ENCODE measurements around the gene AIFM2.
A peak's percentile ranks its signal among the peaks of the same experiment; 100 is the strongest.
"Not testable (repeated sequence)": the region's sequence is repeated elsewhere in the genome, so short reads cannot be mapped to it uniquely, and the experiment has no call there.

The AIFM2 gene

GRCh38 chr10:70118196-70118595 is 14.4 kb downstream of the AIFM2 start:
- Mint-ChIP-seq H3K36me3 (no peaks in the 10 kb centered on the region), H3K4me3 (no peak overlapping the region), H3K9me3 (no peaks in the 10 kb centered on the region), H3K27me3 (no peaks in the 10 kb centered on the region), H3K4me1 (peaks cover 6% of the 10 kb centered on the region), H3K27ac (no peak overlapping the region)

- Mint-ChIP-seq H3K27me3 (no peaks in the 10 kb centered on the region), H3K4me1 (peaks cover 6% of the 10 kb centered on the region), H3K4me3 (no peak overlapping the region), H3K27ac (no peak overlapping the region), H3K9me3 (no peaks in the 10 kb centered on the region), H3K36me3 (no peaks in the 10 kb centered on the region)
Observed at GRCh38 chr10:70117646-70118045, 15.0 kb downstream of the AIFM2 start.

GRCh38 chr10:70115948-70116682 is 16.5 kb downstream of the AIFM2 start:
- no peaks in the 10 kb centered on the region for H3K27me3 Mint-ChIP-seq
- no peak overlapping the region for H3K27ac Mint-ChIP-seq
- no peaks in the 10 kb centered on the region for H3K9me3 Mint-ChIP-seq
- H3K36me3 Mint-ChIP-seq = peaks cover 2% of the 10 kb centered on the region
- no peak overlapping the region for H3K4me3 Mint-ChIP-seq
- H3K4me1 Mint-ChIP-seq = peaks cover 6% of the 10 kb centered on the region

GRCh38 chr10:70114902-70115301 is 17.7 kb downstream of the AIFM2 start:
- H3K36me3 Mint-ChIP-seq = peaks cover 2% of the 10 kb centered on the region
- H3K27me3 Mint-ChIP-seq = no peaks in the 10 kb centered on the region
- H3K4me3 Mint-ChIP-seq = no peak overlapping the region
- no peaks in the 10 kb centered on the region for H3K9me3 Mint-ChIP-seq
- H3K4me1 Mint-ChIP-seq = peaks cover 6% of the 10 kb centered on the region
- H3K27ac Mint-ChIP-seq = no peak overlapping the region

GRCh38 chr10:70112071-70112470 is 20.6 kb downstream of the AIFM2 start:
- Mint-ChIP-seq H3K9me3 (no peaks in the 10 kb centered on the region), H3K4me3 (no peak overlapping the region), H3K4me1 (peaks cover 6% of the 10 kb centered on the region), H3K27ac (peak overlapping the region; percentile 30), H3K36me3 (peaks cover 2% of the 10 kb centered on the region), H3K27me3 (no peaks in the 10 kb centered on the region)

- Mint-ChIP-seq H3K27ac (no peak overlapping the region), H3K4me3 (no peak overlapping the region), H3K27me3 (no peaks in the 10 kb centered on the region), H3K9me3 (no peaks in the 10 kb centered on the region), H3K4me1 (peaks cover 6% of the 10 kb centered on the region), H3K36me3 (peaks cover 2% of the 10 kb centered on the region)
Observed at GRCh38 chr10:70111496-70111895, 21.1 kb downstream of the AIFM2 start.

- Mint-ChIP-seq H3K4me1 (no peaks in the 10 kb centered on the region), H3K27me3 (no peaks in the 10 kb centered on the region), H3K36me3 (peaks cover 2% of the 10 kb centered on the region), H3K4me3 (no peak overlapping the region), H3K27ac (no peak overlapping the region), H3K9me3 (no peaks in the 10 kb centered on the region)
Observed at GRCh38 chr10:70109064-70109729, 23.4 kb downstream of the AIFM2 start.

GRCh38 chr10:70106958-70107791 is 25.4 kb downstream of the AIFM2 start:
- Mint-ChIP-seq H3K9me3 (no peaks in the 10 kb centered on the region), H3K36me3 (peaks cover 2% of the 10 kb centered on the region), H3K27ac (peak overlapping the region; percentile 17), H3K4me1 (no peaks in the 10 kb centered on the region), H3K27me3 (no peaks in the 10 kb centered on the region), H3K4me3 (no peak overlapping the region)

GRCh38 chr10:70101668-70102067 is 31.0 kb downstream of the AIFM2 start:
- H3K4me3 Mint-ChIP-seq = no peak overlapping the region

GRCh38 chr10:70101068-70101562 is 31.5 kb downstream of the AIFM2 start:
- H3K4me1 Mint-ChIP-seq = peaks cover 11% of the 10 kb centered on the region
- not testable (repeated sequence) for H3K9me3 Mint-ChIP-seq, H3K27me3 Mint-ChIP-seq, H3K27ac Mint-ChIP-seq, H3K4me3 Mint-ChIP-seq, H3K36me3 Mint-ChIP-seq

More at GRCh38 chr10:70101668-70102067, 31.0 kb downstream of the AIFM2 start:
- Mint-ChIP-seq H3K4me1 (peaks cover 7% of the 10 kb centered on the region), H3K27me3 (no peaks in the 10 kb centered on the region), H3K27ac (no peak overlapping the region), H3K36me3 (peaks cover 4% of the 10 kb centered on the region), H3K9me3 (no peaks in the 10 kb centered on the region)

GRCh38 chr10:70098271-70098670 is 34.4 kb downstream of the AIFM2 start:
- no peaks in the 10 kb centered on the region for H3K9me3 Mint-ChIP-seq
- H3K27me3 Mint-ChIP-seq = no peaks in the 10 kb centered on the region
- peaks cover 7% of the 10 kb centered on the region for H3K36me3 Mint-ChIP-seq
- H3K4me3 Mint-ChIP-seq = no peak overlapping the region
- no peak overlapping the region for H3K27ac Mint-ChIP-seq
- peaks cover 36% of the 10 kb centered on the region for H3K4me1 Mint-ChIP-seq

- Mint-ChIP-seq H3K9me3 (no peaks in the 10 kb centered on the region), H3K27ac (peak overlapping the region; percentile 15)
Observed at GRCh38 chr10:70097459-70097858, 35.2 kb downstream of the AIFM2 start.

GRCh38 chr10:70096705-70097420 is 35.8 kb downstream of the AIFM2 start:
- Mint-ChIP-seq H3K36me3 (peaks cover 7% of the 10 kb centered on the region), H3K9me3 (no peaks in the 10 kb centered on the region), H3K4me1 (peaks cover 50% of the 10 kb centered on the region), H3K4me3 (no peak overlapping the region), H3K27ac (peak overlapping the region; percentile 72), H3K27me3 (no peaks in the 10 kb centered on the region)

More at GRCh38 chr10:70097459-70097858, 35.2 kb downstream of the AIFM2 start:
- Mint-ChIP-seq H3K4me3 (no peak overlapping the region), H3K27me3 (no peaks in the 10 kb centered on the region), H3K4me1 (peaks cover 44% of the 10 kb centered on the region), H3K36me3 (peaks cover 7% of the 10 kb centered on the region)

GRCh38 chr10:70096016-70096704 is 36.5 kb downstream of the AIFM2 start:
- Mint-ChIP-seq H3K27ac (peak overlapping the region; percentile 38), H3K36me3 (peaks cover 5% of the 10 kb centered on the region), H3K4me1 (peaks cover 55% of the 10 kb centered on the region), H3K27me3 (no peaks in the 10 kb centered on the region), H3K9me3 (no peaks in the 10 kb centered on the region), H3K4me3 (no peak overlapping the region)

- H3K36me3 Mint-ChIP-seq = peaks cover 4% of the 10 kb centered on the region
- peaks cover 61% of the 10 kb centered on the region for H3K4me1 Mint-ChIP-seq
- no peak overlapping the region for H3K27ac Mint-ChIP-seq
- peak overlapping the region; percentile 30 for H3K4me3 Mint-ChIP-seq
- no peaks in the 10 kb centered on the region for H3K9me3 Mint-ChIP-seq
- no peaks in the 10 kb centered on the region for H3K27me3 Mint-ChIP-seq
Observed at GRCh38 chr10:70094250-70094649, 38.4 kb downstream of the AIFM2 start.

Data from activated naive CD4-positive, alpha-beta T cell treated with anti-CD3 and anti-CD28 coated beads, Interleukin-2, amount 50 U/mL, for 24 hours (primary cell).